H1 (cell line): Measurements from ENCODE around the gene LTO1. TPM values are rescaled to one million over a fixed set of nuclear protein-coding genes. Genes with fewer than 3 reads are reported as not detected.
A peak's percentile ranks its signal among the peaks of the same experiment; 100 is the strongest.

Experiments
- CTCF ChIA-PET: fragments of 300-600 bp; sonication (Branson Sonifier 250); formaldehyde crosslinking; loops from one replicate; lab custom pipeline; 2021; ENCODE audit not compliant: partially characterized antibody; lab: Charles Lee
- POLR2A ChIA-PET: fragments of 300-600 bp; sonication (Branson Sonifier 250); formaldehyde crosslinking; loops from one replicate; lab custom pipeline; 2021; ENCODE audit warnings: inconsistent platforms; ENCODE audit not compliant: partially characterized antibody; lab: Charles Lee
- DNase-seq, 2 experiments: peaks; one replicate each; pipeline versions ENCODE4 v3.0.0 to v3.0.0-alpha.2; 2010 to 2022; ENCODE audit warnings: low spot score in 2 of 2, low read depth in 1 of 2, mixed read lengths in 1 of 2
- FAIRE-seq: peaks from 2 replicates; lab custom pipeline; 2011; peaks lifted over from hg19 to GRCh38; lab: Jason Lieb, UNC
- H2AFZ ChIP-seq: 2 replicates; pipeline ENCODE4 v1.8.1; 2012; ENCODE audit warnings: low read length, inconsistent platforms
- H2AK5ac ChIP-seq: 2 replicates; pipeline ENCODE4 v1.6.1; 2013; ENCODE audit warnings: low read depth, low read length
- H2BK120ac ChIP-seq: replicated peaks from 2 replicates; pipeline ENCODE3; 2013; ENCODE audit warnings: low read depth, low read length, inconsistent platforms
- H2BK12ac ChIP-seq: 2 replicates; pipeline ENCODE4 v1.6.1; 2013; ENCODE audit warnings: low read depth, low read length
- H2BK15ac ChIP-seq: 2 replicates; pipeline ENCODE4 v1.6.1; 2013; ENCODE audit warnings: low read length
- H2BK20ac ChIP-seq: 2 replicates; pipeline ENCODE4 v1.6.1; 2013; ENCODE audit warnings: low read length
- H2BK5ac ChIP-seq: 2 replicates; pipeline ENCODE4 v1.6.1; 2013; ENCODE audit warnings: low read depth, low read length
- H3K14ac ChIP-seq: 2 replicates; pipeline ENCODE4 v1.6.1; 2013; ENCODE audit warnings: inconsistent platforms; ENCODE audit not compliant: insufficient read length
- H3K18ac ChIP-seq: 2 replicates; pipeline ENCODE4 v1.6.1; 2013; ENCODE audit warnings: low read length; ENCODE audit errors: extremely low read depth
- H3K23ac ChIP-seq: 2 replicates; pipeline ENCODE4 v1.6.1; 2013; ENCODE audit warnings: inconsistent platforms; ENCODE audit not compliant: insufficient read length
- H3K23me2 ChIP-seq: 2 replicates; pipeline ENCODE4 v1.6.1; 2013; ENCODE audit warnings: low read depth, low read length
- H3K27ac ChIP-seq: 2 replicates; pipeline ENCODE4 v1.6.1; 2011; ENCODE audit warnings: low read depth, low read length, inconsistent platforms
- H3K27me3 ChIP-seq, 4 experiments: replicated peaks in 1 of 4; 1 replicate in 1 of 4; 2 replicates in 3 of 4; pipeline versions ENCODE4 v1.6.1 to v1.8.1; 2011 to 2013; ENCODE audit warnings: low read length in 3 of 4, mild to moderate bottlenecking in 3 of 4, inconsistent platforms in 2 of 4, mixed read lengths in 2 of 4, moderate library complexity in 1 of 4; ENCODE audit not compliant: control insufficient read depth in 3 of 4, insufficient read depth in 3 of 4; ENCODE audit errors: extremely low read depth in 1 of 4
- H3K36me3 ChIP-seq, 4 experiments: 2 replicates each; pipeline versions ENCODE4 v1.6.1 to v1.8.1; 2011 to 2013; ENCODE audit warnings: mild to moderate bottlenecking in 4 of 4, low read length in 3 of 4, moderate library complexity in 2 of 4, control low read depth in 1 of 4, inconsistent platforms in 1 of 4; ENCODE audit not compliant: insufficient read depth in 4 of 4, control insufficient read depth in 2 of 4
- H3K4ac ChIP-seq: replicated peaks from 2 replicates; pipeline ENCODE3; 2013; ENCODE audit warnings: low read length, low read depth, mixed read lengths, inconsistent platforms; ENCODE audit not compliant: insufficient read length
- H3K4me1 ChIP-seq, 4 experiments: replicated peaks in 1 of 4; 1 replicate in 1 of 4; 2 replicates in 3 of 4; pipeline versions ENCODE4 v1.6.1 to v1.8.1; 2011 to 2013; ENCODE audit warnings: low read length in 3 of 4, inconsistent platforms in 2 of 4, mixed read lengths in 1 of 4; ENCODE audit not compliant: insufficient read depth in 4 of 4, control insufficient read depth in 3 of 4
- H3K4me2 ChIP-seq, 2 experiments: 2 replicates each; pipeline versions ENCODE4 v1.6.1 to v1.8.1; 2011 to 2013; ENCODE audit warnings: low read depth in 2 of 2, low read length in 2 of 2, control low read depth in 1 of 2, inconsistent platforms in 1 of 2, mild to moderate bottlenecking in 1 of 2; ENCODE audit not compliant: insufficient read depth in 1 of 2
- H3K4me3 ChIP-seq, 4 experiments: fragments of 200-600, 300-600 bp in 1 of 4; sonication (generic), shearing (Covaris generic), sonication (Bioruptor Twin) in 1 of 4; 2 replicates each; pipeline versions ENCODE4 v1.5.1 to v1.8.1; 2011 to 2016; ENCODE audit warnings: low read length in 4 of 4, low read depth in 3 of 4, control low read depth in 2 of 4, inconsistent platforms in 2 of 4, mild to moderate bottlenecking in 2 of 4, mixed read lengths in 1 of 4, moderate library complexity in 1 of 4; ENCODE audit not compliant: insufficient read depth in 2 of 4; ENCODE audit errors: extremely low read depth in 1 of 4
- H3K56ac ChIP-seq: replicated peaks from 2 replicates; pipeline ENCODE3; 2013; ENCODE audit warnings: low read depth, mild to moderate bottlenecking, mixed read lengths, low read length, inconsistent platforms; ENCODE audit not compliant: insufficient read length
- H3K79me1 ChIP-seq: 2 replicates; pipeline ENCODE4 v1.6.1; 2013; ENCODE audit warnings: low read depth, low read length, control low read depth
- H3K79me2 ChIP-seq, 2 experiments: 2 replicates each; pipeline versions ENCODE4 v1.6.1 to v1.8.1; 2012 to 2013; ENCODE audit warnings: low read length in 2 of 2, mild to moderate bottlenecking in 2 of 2, inconsistent platforms in 1 of 2; ENCODE audit not compliant: insufficient read depth in 2 of 2, control insufficient read depth in 1 of 2
- H3K9ac ChIP-seq, 4 experiments: replicated peaks in 1 of 4; 1 replicate in 1 of 4; 2 replicates in 3 of 4; pipeline versions ENCODE4 v1.6.1 to v1.8.1; 2011 to 2013; ENCODE audit warnings: low read depth in 3 of 4, low read length in 3 of 4, control low read depth in 2 of 4, mild to moderate bottlenecking in 2 of 4, moderate library complexity in 2 of 4, inconsistent platforms in 1 of 4; ENCODE audit errors: extremely low read depth in 1 of 4
- H3K9me3 ChIP-seq, 2 experiments: 2 replicates each; pipeline versions ENCODE4 v1.6.1 to v1.8.1; 2012 to 2013; ENCODE audit warnings: mild to moderate bottlenecking in 2 of 2, moderate library complexity in 2 of 2, control low read depth in 1 of 2, inconsistent platforms in 1 of 2, low read depth in 1 of 2, low read length in 1 of 2, mixed read lengths in 1 of 2; ENCODE audit not compliant: insufficient read depth in 2 of 2
- H4K20me1 ChIP-seq, 2 experiments: replicated peaks in 1 of 2; 2 replicates each; pipeline versions ENCODE3 to v1.8.1; 2011 to 2013; ENCODE audit warnings: inconsistent platforms in 2 of 2, low read length in 2 of 2, mild to moderate bottlenecking in 1 of 2; ENCODE audit not compliant: insufficient read depth in 2 of 2, control insufficient read depth in 1 of 2
- H4K5ac ChIP-seq: 2 replicates; pipeline ENCODE4 v1.6.1; 2013; ENCODE audit warnings: low read length, low read depth, mixed read lengths, inconsistent platforms; ENCODE audit not compliant: insufficient read length
- H4K8ac ChIP-seq: 2 replicates; pipeline ENCODE4 v1.8.0; 2013; ENCODE audit warnings: mild to moderate bottlenecking, moderate library complexity, low read length, inconsistent platforms; ENCODE audit not compliant: insufficient read depth; ENCODE audit errors: extremely low read depth
- H4K91ac ChIP-seq: replicated peaks from 2 replicates; pipeline ENCODE3; 2013; ENCODE audit warnings: low read length, mixed read lengths, inconsistent platforms; ENCODE audit not compliant: insufficient read length
- BCL11A ChIP-seq, 2 experiments: IDR thresholded peaks; one replicate each; pipeline ENCODE4 v1.6.1; 2011; ENCODE audit warnings: low read depth in 2 of 2, low read length in 2 of 2, mild to moderate bottlenecking in 2 of 2
- CBX5 ChIP-seq: fragments of 300-800, 300-1000 bp; sonication (generic); IDR thresholded peaks from 2 replicates; pipeline ENCODE4 v1.7.1; 2016; ENCODE audit warnings: antibody characterized with exemption, low read length, low read depth
- CEBPB ChIP-seq: IDR thresholded peaks from 2 replicates; pipeline ENCODE4 v1.6.1; 2012; ENCODE audit warnings: low read depth, low read length
- CREB1 ChIP-seq: IDR thresholded peaks from 2 replicates; pipeline ENCODE4 v1.6.1; 2012; ENCODE audit warnings: inconsistent platforms
- JUN ChIP-seq: IDR thresholded peaks from 2 replicates; pipeline ENCODE4 v1.6.1; 2011; ENCODE audit warnings: low read depth, mild to moderate bottlenecking, improper control_type of control experiment, low read length
- KDM5A ChIP-seq: fragments of 200-600 bp; IDR thresholded peaks from 2 replicates; pipeline ENCODE4 v1.7.1; 2012; ENCODE audit warnings: mild to moderate bottlenecking, low read length, inconsistent platforms, mixed read lengths
- PHF8 ChIP-seq: fragments of 200-600 bp; sonication (generic); conservative IDR thresholded peaks from 2 replicates; pipeline ENCODE4 v1.7.1; 2012; ENCODE audit warnings: low read depth, mild to moderate bottlenecking, inconsistent platforms, low read length, moderate library complexity
- POU5F1 ChIP-seq: IDR thresholded peaks from 2 replicates; pipeline ENCODE4 v1.6.1; 2011; ENCODE audit warnings: low read depth, mild to moderate bottlenecking, low read length, moderate library complexity
- RBBP5 ChIP-seq: IDR thresholded peaks from 2 replicates; pipeline ENCODE4 v1.7.1; 2012; ENCODE audit warnings: low read depth, mild to moderate bottlenecking, inconsistent platforms, low read length, moderate library complexity, borderline replicate concordance
- SAP30 ChIP-seq: fragments of 300-600 bp; sonication (generic); IDR thresholded peaks from 2 replicates; pipeline ENCODE4 v1.7.1; 2012; ENCODE audit warnings: low read length, moderate library complexity, mild to moderate bottlenecking, inconsistent platforms; ENCODE audit not compliant: insufficient read depth, insufficient replicate concordance
- SP2 ChIP-seq: IDR thresholded peaks from 2 replicates; pipeline ENCODE4 v1.6.1; 2012; ENCODE audit warnings: mild to moderate bottlenecking, low read length, inconsistent platforms
- TAF7 ChIP-seq: optimal IDR thresholded peaks from 2 replicates; pipeline ENCODE3; 2011; ENCODE audit warnings: low read depth, mild to moderate bottlenecking, inconsistent platforms, low read length, moderate library complexity, borderline replicate concordance
- TCF12 ChIP-seq: IDR thresholded peaks from 2 replicates; pipeline ENCODE4 v1.6.1; 2011; ENCODE audit warnings: low read depth, mild to moderate bottlenecking, low read length
- WGBS, 2 experiments: shearing (Covaris generic) in 1 of 2; methylation state at CpG; one replicate each; pipeline versions ENCODE4 v1.1.6 to v1.1.7; 2013 to 2015; ENCODE audit warnings: low lambda C conversion rate in 2 of 2, mixed read lengths in 2 of 2, inconsistent platforms in 1 of 2, low coverage in 1 of 2, missing lambda C conversion rate in 1 of 2; ENCODE audit not compliant: insufficient replicate concordance in 2 of 2, insufficient coverage in 1 of 2, insufficient read length in 1 of 2; ENCODE audit errors: extremely low coverage in 1 of 2, missing lambda C conversion rate in 1 of 2; 5-methylcytosine and 5-hydroxymethylcytosine counted together
- polyA plus RNA-seq, 7 experiments: library from polyadenylated mRNA; depleted of rRNA in 3 of 7; stranded (reverse) in 5 of 7; unstranded in 2 of 7; fragments of >200 nt in 5 of 7; fragments of 200-250 nt in 2 of 7; gene quantifications; 1 replicate in 5 of 7; 2 replicates in 1 of 7; 4 replicates in 1 of 7; pipeline versions ENCODE4 v1.2.1 to v1.2.3, GENCODE V29; 2011 to 2013; ENCODE audit warnings: missing spikeins in 2 of 7, mixed read lengths in 2 of 7
- total RNA-seq: library from RNA; stranded (reverse); fragmentation: NEBNext Ultra II Directional; extraction: Animal tissue kit (Norgen Biotek cat#: 25700); gene quantifications from 2 replicates; pipeline ENCODE4 v1.2.1, GENCODE V29; 2021

The LTO1 gene
- total and polyA plus RNA-seq, 2 of the 8 experiments (the other 6 are each of a cell fraction or from before 2014, with no cell fraction given): 15.4 to 21.3 TPM

DNA sequence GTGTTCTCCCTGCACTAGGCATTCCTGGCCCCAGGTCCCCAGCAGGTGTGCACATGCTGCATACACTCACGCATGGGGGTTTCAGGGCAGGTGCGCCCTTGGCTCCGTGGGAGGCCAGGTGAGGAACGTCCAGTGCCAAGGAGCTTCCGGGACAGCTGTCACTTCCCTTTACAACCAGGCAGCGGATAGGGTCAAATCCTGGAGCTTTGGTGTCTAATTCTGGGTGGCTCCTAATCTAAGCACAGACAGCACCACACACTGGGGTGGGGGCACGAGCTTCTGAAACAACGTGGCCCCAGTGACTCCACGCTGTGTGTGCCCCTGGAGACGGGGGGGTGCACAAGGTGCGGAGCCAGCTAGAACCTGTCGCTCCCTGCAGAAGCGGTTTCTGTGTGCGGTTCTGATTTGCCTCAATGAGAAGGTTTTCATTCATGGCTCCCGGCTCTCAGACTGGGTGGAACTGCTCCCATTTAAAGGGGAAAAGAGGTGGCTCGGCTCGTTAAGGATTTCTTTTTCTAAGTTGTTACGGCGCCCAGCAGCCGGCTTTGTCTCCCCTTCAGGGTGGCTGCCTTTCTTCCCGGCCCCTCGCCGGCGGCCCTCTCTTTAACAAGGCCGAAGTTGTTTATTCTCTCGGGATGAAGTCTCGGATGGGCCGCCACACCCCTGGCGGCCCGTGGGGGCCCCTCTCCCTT is 29.2 kb downstream of the LTO1 start:
- Histone ChIP-seq H3K4me1 (peaks cover 0 to 9% (median 5%) of the 10 kb centered on the region in 4 experiments; a peak in 4 of 7 replicates), H3K9ac (no peak overlapping the region)
- CTCF ChIA-PET: interaction anchor here (0.7 to 5.5 kb wide), 7 partner anchors 11 to 515 kb away, joined by 3 to 36 read pairs (median 13); partner anchors contain the start of gene MYEOV
- TF ChIP-seq SP2 (no peak), KDM5A (no peak), TCF12 (no peak), PHF8 (no peak), SAP30 (no peak), CBX5 (no peak), JUN (no peak), CREB1 (no peak), CEBPB (no peak), BCL11A (IDR thresholded peaks at IDR 0.05; ENCODE audit: low read depth in 2 of 2, low read length in 2 of 2) (no peak), RBBP5 (no peak), TAF7 (no peak), POU5F1 (no peak)

More for the DNA sequence above, 29.2 kb downstream of the LTO1 start:
- H2BK15ac ChIP-seq: no peak overlapping the region
- H3K36me3 ChIP-seq: peaks cover 31 to 69% (median 52%) of the 10 kb centered on the region in 4 experiments; a peak in 7 of 8 replicates
- 89% methylated on average over 27 of the region's 30 CpGs; no CpG with 5 or more reads in 1 of the 2 experiments for WGBS, 2 experiments
- 0 out of 2 replicates have a peak overlapping the region, but pooled peaks have one; percentile 35 for H2BK5ac ChIP-seq
- H3K9me3 ChIP-seq: no peaks in the 10 kb centered on the region
- peaks cover 6% of the 10 kb centered on the region for H3K79me1 ChIP-seq
- H3K4ac ChIP-seq: no peak overlapping the region
- H2BK12ac ChIP-seq: no peak overlapping the region
- FAIRE-seq: no peak
- no peak overlapping the region for H3K4me2 ChIP-seq
- peaks cover 0 to 34% of the 10 kb centered on the region in 2 experiments; a peak in 2 of 4 replicates for H3K79me2 ChIP-seq
- no peak overlapping the region for H2BK20ac ChIP-seq
- H3K56ac ChIP-seq: no peak overlapping the region
- H2BK120ac ChIP-seq: no peak overlapping the region
- no peak overlapping the region for H4K5ac ChIP-seq
- no peak overlapping the region for H2AFZ ChIP-seq
- POLR2A ChIA-PET: interaction anchor here (0.8 to 13.2 kb wide), 11 partner anchors 12 to 551 kb away, joined by 3 to 197 read pairs (median 4); partner anchors contain the start of genes LTO1 and MYEOV
- H3K14ac ChIP-seq: no peak overlapping the region
- peaks cover 21 to 36% of the 10 kb centered on the region in 2 experiments for H4K20me1 ChIP-seq
- DNase-seq: no peak
- 0 out of 2 replicates have a peak overlapping the region, but pooled peaks have one; percentile 6 for H2AK5ac ChIP-seq
- no peak overlapping the region for H4K8ac ChIP-seq
- H3K27me3 ChIP-seq: no peaks in the 10 kb centered on the region
- H4K91ac ChIP-seq: no peak overlapping the region
- H3K18ac ChIP-seq: no peak overlapping the region
- no peak overlapping the region for H3K27ac ChIP-seq
- H3K4me3 ChIP-seq: no peak overlapping the region
- no peak overlapping the region for H3K23ac ChIP-seq
- H3K23me2 ChIP-seq: peaks cover 6% of the 10 kb centered on the region; the same call in 1 of the 2 replicates
